Fibroblast of peridontal ligament (primary cell): ENCODE results near the gene SLAMF1.
"Not testable (repeated sequence)": the region's sequence is repeated elsewhere in the genome, so short reads cannot be mapped to it uniquely, and the experiment has no call there.

Experiments
- DNase-seq: peaks from one replicate; pipeline ENCODE4 v3.0.0-alpha.2; 2010; ENCODE audit errors: extremely low read depth

SLAMF1 gene

GRCh38 chr1:160605792-160606479, 40.9 kb downstream of the SLAMF1 start:
- no peak for DNase-seq

GRCh38 chr1:160605205-160605604, 41.6 kb downstream of the SLAMF1 start:
- no peak for DNase-seq

DNA sequence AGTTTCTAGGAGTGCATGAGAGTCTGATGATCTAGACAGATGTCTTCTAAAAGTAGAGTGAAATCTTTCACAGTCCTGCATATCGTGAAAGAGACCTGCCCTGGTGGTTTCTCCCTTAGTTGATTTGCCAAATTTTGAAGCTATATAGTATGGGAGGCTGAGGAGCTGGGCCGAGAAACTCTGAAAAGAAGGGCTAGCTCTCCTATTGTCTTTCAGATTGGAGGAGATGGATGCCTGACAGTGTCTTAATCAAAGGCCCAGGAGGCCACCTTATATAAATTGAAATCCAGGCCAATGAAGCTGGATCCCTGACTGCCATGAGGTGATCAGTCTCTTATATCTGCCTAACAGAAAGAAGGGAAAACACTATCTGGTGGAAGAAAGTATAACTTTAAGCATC, 49.1 kb downstream of the SLAMF1 start:
- DNase-seq = no peak

GRCh38 chr1:160597051-160597450, 49.8 kb downstream of the SLAMF1 start:
- DNase-seq = no peak

GRCh38 chr1:160590488-160590887, 56.4 kb downstream of the SLAMF1 start:
- no peak for DNase-seq

DNA sequence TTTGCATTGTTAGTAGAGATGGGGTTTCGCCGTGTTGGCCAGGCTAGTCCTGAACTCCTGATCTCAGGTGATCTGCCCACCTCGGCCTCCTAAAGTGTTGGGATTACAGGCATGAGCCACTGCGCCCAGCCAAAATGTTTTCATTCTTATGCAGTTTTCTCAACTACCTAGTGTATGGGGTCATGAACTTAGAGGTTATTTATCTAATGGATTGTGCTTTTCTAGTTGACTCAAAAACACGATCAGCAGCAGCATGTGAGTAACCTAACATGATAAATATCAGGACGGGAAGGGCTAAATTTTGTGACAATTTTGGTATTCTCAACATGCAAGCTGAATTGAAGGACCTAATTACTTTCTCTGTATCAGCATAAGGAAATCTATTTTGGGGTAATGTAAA, 58.4 kb downstream of the SLAMF1 start:
- no peak for DNase-seq

GRCh38 chr1:160584784-160585183, 62.1 kb downstream of the SLAMF1 start:
- no peak for DNase-seq

GRCh38 chr1:160582976-160583375, 63.9 kb downstream of the SLAMF1 start:
- DNase-seq = not testable (repeated sequence)

DNA sequence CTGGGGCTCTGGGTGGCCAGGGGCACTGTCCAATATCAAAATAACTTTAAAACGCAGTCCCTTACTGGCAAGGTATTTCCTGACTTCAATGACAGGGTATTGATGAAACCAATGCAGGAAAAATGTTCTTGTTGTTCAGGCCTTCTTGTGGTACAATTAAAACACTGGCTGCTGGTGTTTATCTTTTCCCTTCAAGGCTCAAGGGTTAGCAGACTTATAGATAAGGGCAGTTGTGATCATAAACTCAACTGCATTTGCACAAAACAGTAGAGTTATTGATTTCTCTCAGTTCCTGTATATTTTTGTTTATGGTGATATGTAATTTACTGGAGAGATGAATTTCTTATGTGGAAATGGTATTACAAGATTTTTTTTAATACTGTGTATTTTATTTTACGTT, 64.9 kb downstream of the SLAMF1 start:
- no peak for DNase-seq

GRCh38 chr1:160580221-160580812, 66.5 kb downstream of the SLAMF1 start:
- no peak for DNase-seq

DNA sequence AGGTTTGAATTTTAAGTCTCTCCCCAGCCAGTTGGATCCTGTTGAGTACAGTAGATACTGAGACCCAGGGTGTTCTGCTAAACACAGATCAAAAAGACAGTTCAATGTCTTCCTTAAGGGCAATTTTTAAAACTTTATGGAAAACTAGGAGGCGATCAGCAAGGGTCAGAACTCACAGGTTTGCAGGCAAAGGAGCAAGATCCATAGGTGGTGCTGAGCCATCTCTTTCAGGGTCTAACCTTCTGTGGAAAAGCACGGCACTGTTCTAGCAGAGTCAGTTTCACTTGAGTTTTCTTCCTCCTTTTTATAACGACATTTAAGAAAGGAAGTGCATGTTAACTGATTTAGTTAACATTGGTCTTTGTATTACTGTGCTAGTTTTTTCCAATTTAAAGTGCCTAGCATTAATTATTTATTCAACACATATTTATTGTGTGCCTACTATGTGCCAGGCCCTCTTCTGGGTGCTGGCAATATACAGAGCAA, 67.6 kb downstream of the SLAMF1 start, which contains the start of gene CD84:
Gene CD84, minus strand, starts transcription at position 281 of the 486 bp plus-strand sequence. Its CDS starts 59 bp downstream, at position 222.
- DNase-seq = no peak

- DNase-seq = no peak
These were observed 68.2 kb downstream of the SLAMF1 start for GRCh38 chr1:160578525-160579191.

- no peak for DNase-seq
These were observed 68.7 kb downstream of the SLAMF1 start for GRCh38 chr1:160578175-160578524.

DNA sequence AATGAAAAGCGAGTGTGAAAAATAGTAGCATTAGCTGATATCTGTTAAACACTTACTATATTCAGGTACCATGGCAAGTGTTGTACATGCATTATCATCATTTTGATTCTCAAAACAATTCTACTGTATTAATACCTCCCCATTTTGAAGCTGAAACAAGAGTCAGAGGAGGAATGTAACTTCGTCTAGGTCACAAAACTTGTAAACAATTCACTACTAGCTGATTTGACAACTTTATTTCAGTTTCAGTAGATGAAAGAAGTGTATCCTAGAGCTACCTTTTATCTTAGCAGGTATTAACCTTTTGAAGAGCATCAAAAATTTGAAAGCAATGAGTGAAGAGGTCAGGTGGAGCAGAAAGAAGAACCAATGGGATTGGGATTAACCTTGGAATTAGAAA, 69.2 kb downstream of the SLAMF1 start:
- no peak for DNase-seq

DNA sequence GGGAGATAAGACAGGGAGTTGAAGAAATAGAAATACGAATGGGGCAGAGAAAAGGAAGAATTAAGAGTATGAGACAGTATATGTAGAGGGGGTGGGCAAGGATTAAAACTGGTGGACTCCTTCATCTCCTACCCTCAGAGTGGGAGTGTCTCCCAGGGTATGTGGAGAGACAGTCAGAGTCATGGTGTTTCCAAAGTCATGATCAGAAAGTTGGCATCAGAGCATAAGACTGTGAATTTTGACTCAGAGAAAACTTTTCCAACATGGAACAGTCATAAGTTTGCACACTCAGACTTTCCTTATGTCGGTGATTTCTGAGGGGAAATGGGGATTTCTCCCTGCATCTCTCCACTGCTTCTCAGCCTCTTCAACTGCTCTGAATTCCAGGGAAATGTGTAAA, 70.0 kb downstream of the SLAMF1 start:
- DNase-seq = no peak

DNA sequence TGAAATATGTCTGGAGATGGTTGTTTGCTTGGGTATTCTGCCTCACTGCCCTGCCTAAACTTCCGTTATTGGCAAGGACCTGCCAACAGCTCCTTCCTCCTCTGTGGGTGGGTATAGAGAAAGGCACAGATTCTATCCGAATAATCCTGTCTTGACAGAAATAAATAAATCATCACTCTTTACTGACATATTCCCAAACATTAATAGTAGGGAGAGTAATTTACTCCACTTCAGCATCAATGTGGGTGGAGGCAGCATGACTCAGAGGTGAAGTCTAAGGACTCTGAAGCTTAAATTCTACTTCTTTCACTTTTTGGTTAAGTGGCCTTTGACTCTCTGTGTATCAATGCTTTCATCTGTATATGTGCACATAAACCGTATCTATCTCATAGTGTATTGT, 70.5 kb downstream of the SLAMF1 start:
- DNase-seq = no peak

DNA sequence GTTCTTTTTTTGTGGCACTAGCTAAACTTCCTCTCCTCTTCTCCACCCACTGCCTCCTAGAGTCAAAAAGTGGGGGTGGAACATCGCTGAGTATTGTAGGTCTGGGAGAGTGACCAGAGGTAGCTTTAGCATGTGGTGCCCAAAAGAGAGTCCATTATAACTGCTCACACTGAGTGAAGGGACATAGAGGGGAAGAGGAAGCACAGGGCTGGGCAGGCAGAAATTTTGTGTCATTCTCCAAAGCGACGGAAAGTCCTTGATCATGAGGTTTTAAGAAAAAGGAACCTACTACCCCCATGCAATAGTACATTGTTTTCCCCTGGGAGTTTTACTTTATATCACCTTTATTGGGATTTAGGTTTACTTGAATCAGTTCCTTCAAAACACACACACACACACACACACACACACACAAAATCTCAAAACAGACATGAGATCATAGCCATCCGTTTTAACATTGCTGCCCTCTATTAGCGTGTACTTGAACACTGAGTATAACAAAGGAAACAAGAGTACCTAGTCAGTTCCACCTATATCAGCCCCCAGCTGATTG, 71.7 kb downstream of the SLAMF1 start:
- DNase-seq = no peak

DNA sequence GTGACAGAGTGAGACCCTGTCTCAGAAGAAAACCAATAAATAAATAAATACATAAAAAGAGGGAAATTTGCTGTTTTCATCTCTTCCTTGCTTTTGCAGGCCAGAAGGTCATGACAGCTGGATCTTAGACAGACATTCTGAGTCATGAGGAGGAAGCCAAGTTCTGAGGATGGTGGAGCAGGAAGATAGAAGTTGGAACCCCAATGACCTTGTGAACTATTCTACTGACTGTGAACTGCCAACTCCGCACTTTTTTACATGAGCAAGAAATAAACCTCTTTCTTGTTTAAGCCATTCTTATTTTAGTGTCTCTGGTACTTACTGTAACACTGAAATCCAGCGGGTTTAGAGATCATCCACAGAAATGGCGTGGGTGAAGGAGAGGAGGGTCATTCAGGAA, 76.0 kb downstream of the SLAMF1 start:
- no peak for DNase-seq

DNA sequence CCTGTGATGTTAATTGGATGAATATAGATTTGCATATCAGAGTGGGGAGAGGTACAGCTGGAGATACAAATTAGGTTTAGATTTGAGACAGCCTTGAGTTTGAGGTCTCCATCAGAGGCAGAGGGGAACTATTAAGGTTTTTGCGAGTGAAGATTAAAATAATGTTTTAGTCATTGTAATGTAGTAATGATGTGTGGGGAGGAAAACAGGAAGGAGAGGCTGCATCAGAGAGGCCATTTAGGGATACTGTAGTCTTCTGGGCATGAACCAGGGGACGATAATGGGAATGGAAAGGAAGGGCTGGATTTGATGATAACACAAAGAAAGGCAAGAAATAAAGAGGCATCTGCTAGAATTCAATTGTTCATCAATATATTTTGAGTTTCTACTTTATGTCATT, 77.0 kb downstream of the SLAMF1 start:
- DNase-seq = no peak

- no peak for DNase-seq
These were observed 78.8 kb downstream of the SLAMF1 start for GRCh38 chr1:160567858-160568682.

- DNase-seq = no peak
These were observed 79.5 kb downstream of the SLAMF1 start for GRCh38 chr1:160567341-160567740.

GRCh38 chr1:160565564-160565963, 81.3 kb downstream of the SLAMF1 start:
- DNase-seq = no peak
